DND-41 (cell line): ENCODE data around the gene IQCM.

Experiments
- ATAC-seq: fragments of 200-7000 bp; cut with Tn5 transposase; 3 replicates; pipeline ENCODE4 v1.9.1; 2021; ENCODE audit warnings: low read depth; ENCODE audit not compliant: insufficient read depth
- DNase-seq: peaks from one replicate; pipeline ENCODE4 v3.0.0-alpha.2; 2020
- H2AFZ ChIP-seq: 2 replicates; pipeline ENCODE4 v1.6.0; 2012; ENCODE audit warnings: low read depth, low read length
- H3K27ac ChIP-seq: 2 replicates; pipeline ENCODE4 v1.5.1; 2012; ENCODE audit warnings: low read length, inconsistent platforms
- H3K27me3 ChIP-seq: fragments of 200-600 bp; sonication (generic); 2 replicates; pipeline ENCODE4 v1.6.0; 2012; ENCODE audit warnings: low read length, mild to moderate bottlenecking, inconsistent platforms; ENCODE audit not compliant: insufficient read depth, poor library complexity
- H3K36me3 ChIP-seq: 2 replicates; pipeline ENCODE4 v1.5.1; 2012; ENCODE audit warnings: low read length, inconsistent platforms; ENCODE audit not compliant: insufficient read depth
- H3K4me1 ChIP-seq: 2 replicates; pipeline ENCODE4 v1.5.1; 2012; ENCODE audit warnings: mild to moderate bottlenecking, low read length; ENCODE audit not compliant: insufficient read depth
- H3K4me2 ChIP-seq: 2 replicates; pipeline ENCODE4 v1.6.0; 2012; ENCODE audit warnings: mild to moderate bottlenecking, moderate library complexity, low read length, inconsistent platforms; ENCODE audit not compliant: insufficient read depth
- H3K4me3 ChIP-seq, 2 experiments: fragments of 200-600 bp in 1 of 2; shearing (Covaris generic) in 1 of 2; 2 replicates each; pipeline ENCODE4 v1.5.1; 2012 to 2016; ENCODE audit warnings: inconsistent platforms in 2 of 2, low read length in 2 of 2, mild to moderate bottlenecking in 2 of 2, low read depth in 1 of 2, moderate library complexity in 1 of 2
- H3K79me2 ChIP-seq: 2 replicates; pipeline ENCODE4 v1.6.0; 2012; ENCODE audit warnings: low read length, inconsistent platforms; ENCODE audit not compliant: insufficient read depth
- H3K9ac ChIP-seq: 2 replicates; pipeline ENCODE4 v1.6.0; 2012; ENCODE audit warnings: low read depth, mild to moderate bottlenecking, inconsistent platforms, low read length, moderate library complexity
- H3K9me3 ChIP-seq: 2 replicates; pipeline ENCODE4 v1.5.1; 2012; ENCODE audit warnings: low read length, moderate library complexity, mild to moderate bottlenecking, inconsistent platforms; ENCODE audit not compliant: insufficient read depth, severe bottlenecking
- H4K20me1 ChIP-seq: 2 replicates; pipeline ENCODE4 v1.6.0; 2012; ENCODE audit warnings: low read length; ENCODE audit not compliant: insufficient read depth
- EZH2 ChIP-seq: IDR thresholded peaks from 3 replicates; pipeline ENCODE4 v1.6.1; 2012; ENCODE audit warnings: borderline replicate concordance, low read depth, mild to moderate bottlenecking, moderate library complexity, low read length, inconsistent platforms; ENCODE audit not compliant: severe bottlenecking
- TF ChIP-seq, protein P1 (sequence below): IDR thresholded peaks from 2 replicates; pipeline ENCODE4 v1.5.1; 2012; ENCODE audit warnings: borderline replicate concordance, low read length, moderate library complexity, mild to moderate bottlenecking; ENCODE audit not compliant: poor library complexity, severe bottlenecking; ENCODE audit errors: extremely low read depth

Gene IQCM

DNA sequence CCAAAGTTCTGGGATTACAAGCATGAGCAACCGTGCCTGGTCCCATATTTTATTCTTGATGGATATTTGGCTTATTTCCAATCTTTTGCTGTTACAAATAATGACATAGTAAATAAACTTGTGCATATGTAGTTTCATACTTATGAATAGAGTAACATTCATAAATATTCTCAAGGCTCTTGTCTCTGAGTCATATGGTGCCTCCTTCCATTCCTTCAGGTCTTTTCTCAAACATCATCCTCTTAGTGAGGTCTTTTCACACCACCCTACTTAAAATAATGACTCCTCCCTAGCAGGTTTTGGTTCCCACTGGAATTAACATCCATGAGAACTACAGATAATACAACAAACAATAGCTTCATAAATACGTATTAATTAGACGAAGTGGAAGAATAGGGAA, 416.6 kb downstream of the IQCM start:
- no peak overlapping the region for H3K9ac ChIP-seq
- H3K79me2 ChIP-seq, result no peaks in the 10 kb centered on the region
- no peak overlapping the region for H3K27ac ChIP-seq
- H2AFZ ChIP-seq, result no peak overlapping the region
- no peaks in the 10 kb centered on the region for H3K36me3 ChIP-seq
- no peaks in the 10 kb centered on the region for H4K20me1 ChIP-seq
- no peaks in the 10 kb centered on the region for H3K27me3 ChIP-seq
- DNase-seq (no peak), ATAC-seq (no peak)
- no peaks in the 10 kb centered on the region for H3K4me1 ChIP-seq
- H3K4me2 ChIP-seq, result no peak overlapping the region
- no peaks in the 10 kb centered on the region for H3K9me3 ChIP-seq
- H3K4me3 ChIP-seq, result no peak overlapping the region
- TF ChIP-seq, protein P1, sequence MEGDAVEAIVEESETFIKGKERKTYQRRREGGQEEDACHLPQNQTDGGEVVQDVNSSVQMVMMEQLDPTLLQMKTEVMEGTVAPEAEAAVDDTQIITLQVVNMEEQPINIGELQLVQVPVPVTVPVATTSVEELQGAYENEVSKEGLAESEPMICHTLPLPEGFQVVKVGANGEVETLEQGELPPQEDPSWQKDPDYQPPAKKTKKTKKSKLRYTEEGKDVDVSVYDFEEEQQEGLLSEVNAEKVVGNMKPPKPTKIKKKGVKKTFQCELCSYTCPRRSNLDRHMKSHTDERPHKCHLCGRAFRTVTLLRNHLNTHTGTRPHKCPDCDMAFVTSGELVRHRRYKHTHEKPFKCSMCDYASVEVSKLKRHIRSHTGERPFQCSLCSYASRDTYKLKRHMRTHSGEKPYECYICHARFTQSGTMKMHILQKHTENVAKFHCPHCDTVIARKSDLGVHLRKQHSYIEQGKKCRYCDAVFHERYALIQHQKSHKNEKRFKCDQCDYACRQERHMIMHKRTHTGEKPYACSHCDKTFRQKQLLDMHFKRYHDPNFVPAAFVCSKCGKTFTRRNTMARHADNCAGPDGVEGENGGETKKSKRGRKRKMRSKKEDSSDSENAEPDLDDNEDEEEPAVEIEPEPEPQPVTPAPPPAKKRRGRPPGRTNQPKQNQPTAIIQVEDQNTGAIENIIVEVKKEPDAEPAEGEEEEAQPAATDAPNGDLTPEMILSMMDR, result no peak

DNA sequence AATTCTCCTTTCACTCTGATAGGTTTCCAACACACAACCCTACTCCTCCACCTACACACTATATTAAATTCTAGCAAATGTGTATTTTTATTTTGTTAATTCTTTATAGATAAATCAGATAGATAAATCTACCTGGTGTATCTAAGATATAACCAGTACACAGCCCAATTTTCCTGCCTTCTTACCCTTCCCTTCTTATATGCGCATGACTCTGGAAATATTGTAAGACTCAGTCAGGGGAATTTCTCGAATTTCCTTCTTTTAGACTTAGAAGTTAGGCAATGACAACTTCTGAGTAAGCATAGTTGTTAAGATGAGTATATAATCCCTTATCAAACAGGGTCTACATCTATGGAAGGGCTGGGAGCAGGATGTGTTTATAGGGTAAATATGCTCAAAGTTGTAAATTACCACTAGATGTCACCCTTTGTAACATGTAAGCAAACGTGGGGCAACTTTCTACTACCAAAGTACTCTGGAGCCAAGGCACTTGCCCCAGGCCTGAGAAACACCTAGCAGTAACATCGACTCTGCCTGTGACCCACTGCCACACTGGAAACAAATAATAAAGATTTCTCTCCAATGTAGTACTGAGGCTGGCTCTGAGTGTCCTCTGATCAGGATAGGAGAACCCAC, 444.7 kb downstream of the IQCM start:
- TF ChIP-seq, protein P1, result peak; percentile 39
- TF ChIP-seq EZH2, result no peak
- Histone ChIP-seq H3K27me3 (no peaks in the 10 kb centered on the region), H3K4me2 (no peak overlapping the region), H4K20me1 (no peaks in the 10 kb centered on the region), H3K79me2 (no peaks in the 10 kb centered on the region), H3K4me3 (no peak overlapping the region), H3K36me3 (no peaks in the 10 kb centered on the region), H2AFZ (no peak overlapping the region), H3K9ac (no peak overlapping the region), H3K9me3 (no peaks in the 10 kb centered on the region), H3K27ac (no peak overlapping the region), H3K4me1 (no peaks in the 10 kb centered on the region)
- ATAC-seq (0 out of 3 replicates have a peak, but pooled peaks have one; percentile 35), DNase-seq (no peak)

DNA sequence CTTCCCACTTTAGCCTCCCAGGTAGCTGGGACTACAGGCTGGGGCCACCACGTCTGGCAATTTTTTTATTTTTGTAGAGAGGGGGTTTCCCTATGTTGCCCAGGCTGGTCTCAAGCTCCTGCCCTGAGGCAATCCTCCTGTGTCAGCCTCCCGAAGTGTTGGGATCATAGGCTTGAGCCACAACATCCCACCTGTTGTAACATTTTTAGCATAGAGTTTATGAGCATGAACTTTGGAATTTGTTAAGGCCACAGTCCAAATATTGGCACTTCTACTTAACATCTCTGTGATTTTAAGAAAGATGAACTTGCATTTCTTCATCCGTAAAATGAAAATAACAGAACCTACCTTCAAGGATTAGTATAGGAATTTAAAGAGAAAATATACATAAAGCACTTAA, 445.6 kb downstream of the IQCM start:
- no peaks in the 10 kb centered on the region for H3K36me3 ChIP-seq
- no peak overlapping the region for H3K27ac ChIP-seq
- H4K20me1 ChIP-seq, result no peaks in the 10 kb centered on the region
- H2AFZ ChIP-seq, result no peak overlapping the region
- H3K9ac ChIP-seq, result no peak overlapping the region
- H3K4me3 ChIP-seq, result no peak overlapping the region
- no peak for ATAC-seq
- H3K27me3 ChIP-seq, result no peaks in the 10 kb centered on the region
- no peak for TF ChIP-seq EZH2
- TF ChIP-seq, protein P1, result no peak
- no peak overlapping the region for H3K4me2 ChIP-seq
- DNase-seq, result no peak
- H3K9me3 ChIP-seq, result no peaks in the 10 kb centered on the region
- no peaks in the 10 kb centered on the region for H3K79me2 ChIP-seq
- H3K4me1 ChIP-seq, result no peaks in the 10 kb centered on the region

DNA sequence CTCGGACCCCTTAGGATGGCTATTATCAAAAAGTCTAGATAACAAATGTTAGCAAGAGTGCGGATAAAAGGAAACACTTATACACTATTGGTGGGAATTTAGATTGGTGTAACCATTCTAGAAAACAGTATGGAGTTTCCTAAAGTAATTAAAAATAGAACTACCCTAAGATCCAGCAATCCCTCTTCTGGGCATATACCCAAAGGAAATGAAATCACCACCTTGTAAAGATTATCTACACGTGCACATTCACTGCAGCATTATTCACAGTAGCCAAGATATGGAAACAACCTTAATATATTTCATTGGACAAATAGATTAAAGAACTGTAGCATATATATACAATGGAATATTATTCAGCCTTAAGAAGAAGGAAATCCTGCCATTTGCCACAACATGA, 462.4 kb downstream of the IQCM start:
- DNase-seq, result no peak
- no peaks in the 10 kb centered on the region for H3K4me1 ChIP-seq
- no peak overlapping the region for H3K4me3 ChIP-seq
- no peak overlapping the region for H2AFZ ChIP-seq
- H3K27ac ChIP-seq, result no peak overlapping the region
- no peaks in the 10 kb centered on the region for H3K27me3 ChIP-seq
- H3K4me2 ChIP-seq, result no peak overlapping the region
- H3K9ac ChIP-seq, result no peak overlapping the region
- H3K79me2 ChIP-seq, result no peaks in the 10 kb centered on the region
- no peaks in the 10 kb centered on the region for H4K20me1 ChIP-seq
- H3K9me3 ChIP-seq, result no peaks in the 10 kb centered on the region
- no peaks in the 10 kb centered on the region for H3K36me3 ChIP-seq
- ATAC-seq, result no peak
- TF ChIP-seq, protein P1, result no peak
- no peak for TF ChIP-seq EZH2
